PC-9 (cell line): ENCODE results near the gene CDKN2AIP.

ENCODE experiments used
- CTCF ChIP-seq: fragments of 200-600 bp; sonication (generic); conservative IDR thresholded peaks from 2 replicates; pipeline ENCODE4 v1.6.1; 2017; ENCODE audit warnings: mixed run types, antibody characterized with exemption, mild to moderate bottlenecking, moderate library complexity
- EZH2 ChIP-seq: fragments of 200-600 bp; sonication (generic); IDR thresholded peaks from 2 replicates; pipeline ENCODE4 v1.8.0; 2017; ENCODE audit warnings: antibody characterized with exemption, low read depth

GRCh38 chr4:183469936-183470335 lies 25.5 kb downstream of the CDKN2AIP start:
- TF ChIP-seq CTCF (no peak), EZH2 (no peak)
